Renal cortical epithelial cell (primary cell): Measurements from ENCODE around the gene CSGALNACT2. TPM values are rescaled to one million over a fixed set of nuclear protein-coding genes. Genes with fewer than 3 reads are reported as not detected.

Experiments used
- DNase-seq: peaks from one replicate; pipeline ENCODE4 v3.0.0-alpha.2; 2011; ENCODE audit warnings: low read depth
- total RNA-seq: library from RNA; depleted of rRNA; stranded (reverse); fragments of >200 nt; gene quantifications from 2 replicates; pipeline ENCODE4 v1.2.3, GENCODE V29; 2014

The CSGALNACT2 gene
- total RNA-seq, 1 donor from 2014 or later: 18.1 TPM

DNA sequence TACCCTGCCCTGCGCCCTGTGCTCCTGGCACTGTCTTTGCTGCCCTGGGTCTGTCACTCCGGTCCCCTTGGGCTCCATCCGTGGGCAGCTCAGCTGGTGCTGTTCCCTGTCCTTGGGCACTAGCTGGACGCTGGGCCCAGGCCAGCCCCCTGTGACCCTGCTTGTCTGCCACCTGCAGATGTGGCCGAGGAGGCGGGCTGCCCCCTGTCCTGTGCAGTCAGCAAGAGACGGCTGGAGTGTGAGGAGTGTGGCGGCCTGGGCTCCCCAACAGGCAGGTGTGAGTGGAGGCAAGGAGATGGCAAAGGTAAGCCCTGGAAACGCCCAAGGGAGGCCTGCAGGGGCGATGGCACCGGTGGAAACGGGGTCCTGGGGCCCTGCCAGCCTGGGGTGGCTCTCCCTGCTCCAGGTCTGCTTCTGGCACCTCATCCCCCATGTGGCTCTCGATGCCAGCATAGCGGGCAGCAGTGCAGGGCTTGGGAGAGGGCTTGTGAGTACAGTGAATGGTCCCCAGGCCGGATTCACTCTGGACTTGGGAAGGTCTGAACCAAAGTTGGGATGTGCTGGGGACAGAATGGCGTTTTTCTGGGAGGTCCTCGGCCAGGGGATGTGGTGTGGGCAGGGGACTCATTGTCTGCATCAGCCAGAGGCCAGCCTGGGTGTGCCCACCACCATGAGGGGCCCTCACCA lies 26.2 kb upstream of the CSGALNACT2 start:
- DNase-seq: no peak

DNA sequence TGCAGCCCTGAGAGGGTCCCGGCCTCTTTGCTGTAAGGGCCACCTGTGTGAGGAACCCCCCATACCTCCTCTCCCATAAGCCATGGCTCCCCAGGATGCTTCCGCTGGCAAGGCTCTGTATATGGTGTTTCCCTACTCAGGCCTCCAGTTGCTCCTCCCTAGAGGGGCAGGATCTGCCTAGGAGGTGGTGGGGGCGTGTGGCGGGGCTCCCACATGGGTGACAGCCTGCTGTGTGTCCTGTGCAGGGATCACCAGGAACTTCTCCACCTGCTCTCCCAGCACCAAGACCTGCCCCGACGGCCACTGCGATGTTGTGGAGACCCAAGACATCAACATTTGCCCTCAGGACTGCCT lies 25.7 kb upstream of the CSGALNACT2 start:
- no peak for DNase-seq

DNA sequence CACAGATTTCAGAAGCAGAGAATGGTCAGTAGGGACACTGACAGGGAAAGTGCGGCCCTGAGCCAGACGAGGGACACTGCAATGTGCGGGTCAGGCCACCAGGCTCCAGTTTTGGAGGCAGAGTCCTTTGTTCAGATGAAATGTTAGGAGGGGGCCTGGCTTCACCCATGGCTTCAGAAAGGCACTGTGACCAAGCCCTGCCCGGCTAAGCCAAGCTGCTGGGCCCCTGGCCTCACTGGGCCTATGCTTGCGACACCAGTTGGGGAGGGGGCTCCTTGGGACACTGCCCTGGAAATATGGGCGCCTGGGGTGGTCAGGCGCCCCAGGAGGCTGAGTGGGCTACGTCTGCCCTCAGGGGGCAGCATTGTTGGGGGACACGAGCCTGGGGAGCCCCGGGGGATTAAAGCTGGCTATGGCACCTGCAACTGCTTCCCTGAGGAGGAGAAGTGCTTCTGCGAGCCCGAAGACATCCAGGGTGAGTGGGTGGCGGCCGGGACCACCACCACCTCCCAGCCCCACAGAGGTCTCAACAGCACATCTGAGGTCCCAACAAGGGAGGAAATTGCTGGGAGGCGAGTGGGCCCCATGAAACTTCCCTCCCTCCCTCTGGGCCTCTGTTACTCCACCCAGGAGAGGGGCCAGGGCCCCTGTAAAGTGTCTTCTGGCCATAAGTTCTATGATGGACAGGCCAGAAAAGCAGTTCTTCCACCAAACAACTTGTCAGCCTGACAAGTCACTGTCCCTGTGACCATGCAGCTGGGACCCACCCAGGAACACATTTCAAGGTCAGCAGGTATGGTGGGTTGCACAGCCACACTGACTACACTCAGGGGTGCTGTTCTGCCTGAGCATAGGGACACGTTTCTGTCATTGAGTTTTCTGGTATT lies 24.8 kb upstream of the CSGALNACT2 start:
- no peak for DNase-seq

DNA sequence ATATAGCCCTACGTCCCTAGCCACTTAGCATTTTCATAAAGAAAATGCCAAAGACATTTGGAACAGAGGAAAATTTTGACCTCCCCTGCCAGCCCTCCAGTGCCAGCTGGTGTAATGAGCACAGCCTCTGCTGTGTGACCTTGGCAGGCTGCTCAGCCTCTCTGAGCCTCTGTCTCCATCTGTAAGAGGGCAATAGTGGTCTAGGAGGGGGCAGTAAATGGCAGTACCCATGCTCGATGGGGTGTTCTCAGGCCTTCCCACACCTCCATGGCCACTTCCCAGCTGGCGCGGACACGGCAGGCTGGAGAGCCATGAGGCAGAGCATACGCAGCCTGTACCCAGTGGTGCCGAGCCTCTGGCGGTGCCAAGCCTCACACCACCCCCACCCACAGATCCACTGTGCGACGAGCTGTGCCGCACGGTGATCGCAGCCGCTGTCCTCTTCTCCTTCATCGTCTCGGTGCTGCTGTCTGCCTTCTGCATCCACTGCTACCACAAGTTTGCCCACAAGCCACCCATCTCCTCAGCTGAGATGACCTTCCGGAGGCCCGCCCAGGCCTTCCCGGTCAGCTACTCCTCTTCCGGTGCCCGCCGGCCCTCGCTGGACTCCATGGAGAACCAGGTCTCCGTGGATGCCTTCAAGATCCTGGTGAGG lies 24.0 kb upstream of the CSGALNACT2 start:
- DNase-seq: no peak

DNA sequence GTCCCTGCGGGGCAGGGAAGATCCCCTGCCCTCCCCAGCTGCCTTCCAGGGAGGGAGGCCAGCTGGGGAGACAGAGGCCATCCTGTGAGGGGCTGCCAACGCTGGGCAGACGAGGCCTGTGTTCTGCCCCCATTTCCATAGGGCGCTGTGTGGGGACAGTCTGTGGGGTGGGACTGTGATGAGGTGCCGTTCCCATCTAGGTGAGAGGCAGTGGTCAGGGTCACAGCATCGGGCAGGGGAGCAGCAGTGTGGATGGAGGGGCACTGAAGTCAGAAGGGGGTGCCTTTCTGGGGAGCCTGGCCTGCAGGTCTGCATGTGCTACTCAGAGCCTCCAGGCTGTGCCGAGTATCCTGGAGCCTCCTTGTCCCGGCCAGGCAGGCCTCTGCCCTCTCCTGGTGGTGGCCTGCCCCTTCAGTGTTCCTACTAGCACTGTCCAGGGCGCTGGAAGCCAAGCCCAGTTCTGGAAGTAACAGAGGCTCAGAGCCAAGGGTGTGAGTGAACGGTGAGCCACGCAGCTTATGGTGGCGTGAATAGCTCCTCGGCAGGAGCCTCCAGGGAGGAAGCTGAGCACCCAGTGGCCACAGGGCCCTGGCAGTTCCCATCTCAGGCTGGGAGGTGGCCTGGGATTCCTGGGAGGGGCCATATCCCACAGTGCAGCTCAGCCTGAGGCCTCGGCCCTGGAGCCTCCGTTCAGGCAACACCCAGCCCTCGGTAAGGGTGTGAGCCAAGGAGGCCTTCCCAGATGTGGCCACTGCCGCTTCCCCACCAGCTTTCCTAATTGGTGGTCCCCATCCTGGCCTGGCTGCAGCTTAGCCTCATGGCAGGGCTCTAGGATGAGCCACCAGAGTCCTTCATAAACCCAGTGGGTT lies 23.3 kb upstream of the CSGALNACT2 start:
- DNase-seq: no peak

DNA sequence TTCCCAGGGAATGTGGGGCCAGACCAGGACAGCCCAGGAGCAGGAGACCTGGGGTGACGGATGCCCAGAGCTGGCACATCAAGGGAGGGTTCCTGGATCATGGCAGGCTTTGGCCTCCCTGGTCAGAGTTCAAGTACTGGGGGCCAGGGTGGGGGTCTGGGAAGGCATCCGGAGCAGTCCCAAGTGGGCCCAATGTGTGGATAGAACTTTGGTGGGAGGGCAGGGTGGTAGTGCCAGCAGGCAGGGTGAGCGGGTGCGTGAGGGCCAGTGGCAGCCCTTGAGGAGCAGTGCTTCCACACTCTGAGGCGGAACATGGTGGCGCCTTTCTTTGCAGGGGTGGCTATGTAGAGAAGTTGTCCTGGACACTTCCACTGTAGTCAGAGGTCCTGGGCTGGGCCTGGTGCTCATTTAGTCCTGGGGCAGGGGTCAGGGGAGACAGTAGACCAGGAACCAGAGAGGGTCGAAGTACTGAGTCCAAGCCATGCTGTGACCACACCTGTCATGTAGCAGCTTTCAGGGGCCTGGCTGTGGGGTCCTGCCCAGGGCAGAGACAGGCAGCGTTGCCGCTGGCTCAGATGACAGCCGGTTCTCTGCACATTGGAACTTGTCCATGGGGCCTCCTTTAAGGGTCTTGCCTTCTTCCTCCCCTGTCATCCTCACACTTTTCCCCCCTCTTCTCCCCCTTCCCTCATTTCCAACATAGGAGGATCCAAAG lies 22.2 kb upstream of the CSGALNACT2 start:
- DNase-seq: no peak

DNA sequence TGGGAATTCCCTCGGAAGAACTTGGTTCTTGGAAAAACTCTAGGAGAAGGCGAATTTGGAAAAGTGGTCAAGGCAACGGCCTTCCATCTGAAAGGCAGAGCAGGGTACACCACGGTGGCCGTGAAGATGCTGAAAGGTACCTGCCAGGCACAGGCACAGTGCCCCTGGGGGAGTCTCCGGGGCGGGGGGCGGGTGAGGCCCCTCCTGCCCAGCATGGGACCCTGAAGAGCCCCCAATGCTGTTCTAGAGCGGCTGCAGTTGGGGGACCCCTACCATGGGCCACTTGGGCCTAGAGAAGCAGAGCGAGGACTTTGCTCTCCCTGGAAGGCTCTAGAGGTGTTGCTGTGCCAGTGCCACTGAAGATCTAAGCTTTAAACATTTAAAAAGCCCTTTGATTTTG lies 21.6 kb upstream of the CSGALNACT2 start:
- no peak for DNase-seq

DNA sequence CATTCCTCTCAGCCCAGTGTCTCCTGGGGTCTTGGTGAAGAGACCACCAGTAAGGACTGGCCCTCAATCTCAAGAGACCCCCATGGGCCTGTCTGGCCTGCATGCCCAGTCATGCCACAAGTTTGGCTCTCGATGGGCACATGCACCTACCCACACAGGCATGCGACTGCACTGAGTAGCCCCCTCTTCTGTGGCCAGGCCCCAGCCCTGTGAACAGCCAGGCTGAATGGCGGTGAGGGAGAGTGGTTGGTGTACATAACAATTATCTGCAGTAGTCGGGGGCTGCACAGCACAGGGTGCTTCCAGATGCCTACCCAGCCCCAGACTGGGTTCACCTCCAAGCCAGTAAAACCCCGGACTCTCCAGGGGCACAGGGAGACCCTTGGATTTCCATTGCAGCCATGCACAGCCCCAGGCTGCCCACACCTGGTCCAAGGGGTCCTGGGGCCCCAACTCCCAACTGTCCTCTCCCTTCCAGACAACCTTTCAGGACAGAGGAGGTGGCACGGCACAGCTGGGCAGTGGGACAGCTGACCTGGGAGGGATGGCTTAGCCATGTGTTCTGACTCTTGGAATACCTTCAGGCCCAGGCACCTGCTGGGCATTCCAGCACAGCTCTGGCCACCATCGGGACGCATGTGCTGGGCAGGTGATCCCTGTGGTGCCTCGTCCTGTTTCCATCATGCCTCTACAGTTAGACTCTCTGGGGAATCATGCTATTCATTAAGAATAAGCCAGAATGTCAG lies 21.0 kb upstream of the CSGALNACT2 start:
- DNase-seq: no peak

DNA sequence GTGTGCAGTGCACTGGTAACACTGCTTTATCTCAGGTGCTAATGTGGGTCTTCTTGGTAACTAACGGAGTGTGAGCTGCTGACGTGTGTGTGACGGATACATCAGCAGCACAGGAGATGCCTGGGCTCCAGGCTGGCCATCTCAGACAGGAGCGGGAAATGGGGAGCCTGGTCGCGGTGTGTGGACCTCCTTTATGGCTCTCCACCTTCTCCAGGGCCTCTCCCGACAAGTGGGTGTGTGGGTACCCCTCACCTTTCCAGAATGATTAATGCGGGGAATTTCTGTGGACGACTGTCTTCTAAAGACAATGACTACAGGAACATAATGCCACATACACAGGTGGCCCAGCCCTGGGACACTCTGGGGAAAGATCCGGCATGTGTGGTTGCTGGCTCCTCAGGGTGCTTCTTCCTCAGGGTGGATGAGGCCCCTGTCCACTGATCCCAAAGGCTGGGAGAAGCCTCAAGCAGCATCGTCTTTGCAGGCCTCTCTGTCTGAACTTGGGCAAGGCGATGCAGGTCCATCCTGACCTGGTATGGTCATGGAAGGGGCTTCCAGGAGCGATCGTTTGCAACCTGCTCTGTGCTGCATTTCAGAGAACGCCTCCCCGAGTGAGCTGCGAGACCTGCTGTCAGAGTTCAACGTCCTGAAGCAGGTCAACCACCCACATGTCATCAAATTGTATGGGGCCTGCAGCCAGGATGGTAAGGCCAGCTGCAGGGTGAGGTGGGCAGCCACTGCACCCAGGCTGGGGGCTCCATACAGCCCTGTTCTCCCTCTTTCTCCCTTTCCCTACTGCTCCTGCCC lies 20.3 kb upstream of the CSGALNACT2 start:
- no peak for DNase-seq

DNA sequence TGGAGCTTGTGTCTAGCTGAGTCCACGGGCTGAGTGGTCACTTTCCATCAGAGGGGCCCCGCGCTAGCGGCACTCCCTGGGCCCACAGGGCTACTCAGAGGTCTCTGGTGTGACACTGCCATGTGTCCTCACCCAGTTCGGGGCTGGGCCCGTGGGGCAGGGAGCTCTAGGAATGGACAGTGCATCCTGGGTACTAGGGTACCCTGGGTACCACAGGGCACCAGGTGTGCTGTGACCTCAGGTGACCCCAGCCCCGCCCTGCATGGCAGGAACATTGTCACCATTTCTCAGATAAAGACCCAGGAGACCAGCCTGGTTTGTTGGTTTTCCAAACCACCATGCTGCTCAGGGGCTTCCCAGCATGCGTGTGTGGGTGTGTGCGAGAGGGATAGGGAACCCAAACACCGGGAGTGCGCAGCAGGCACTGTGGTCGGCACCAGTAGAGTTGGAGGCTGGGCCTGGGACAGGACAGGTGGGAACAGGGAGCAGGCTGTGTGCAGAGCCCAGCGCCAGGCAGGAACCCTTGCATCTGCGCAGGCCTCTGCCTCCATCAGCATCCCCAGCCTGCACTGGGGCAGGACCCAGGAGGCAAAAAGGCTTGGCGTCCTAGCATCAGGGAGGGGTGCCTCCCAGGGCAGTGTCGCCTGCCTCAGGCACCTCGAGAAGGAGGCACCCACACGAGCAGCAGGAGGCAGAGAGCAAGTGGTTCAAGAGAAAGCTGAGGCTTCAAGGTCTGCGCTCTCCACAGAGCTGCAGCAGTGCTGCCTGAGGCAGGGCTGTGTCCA lies 19.4 kb upstream of the CSGALNACT2 start:
- no peak for DNase-seq

DNA sequence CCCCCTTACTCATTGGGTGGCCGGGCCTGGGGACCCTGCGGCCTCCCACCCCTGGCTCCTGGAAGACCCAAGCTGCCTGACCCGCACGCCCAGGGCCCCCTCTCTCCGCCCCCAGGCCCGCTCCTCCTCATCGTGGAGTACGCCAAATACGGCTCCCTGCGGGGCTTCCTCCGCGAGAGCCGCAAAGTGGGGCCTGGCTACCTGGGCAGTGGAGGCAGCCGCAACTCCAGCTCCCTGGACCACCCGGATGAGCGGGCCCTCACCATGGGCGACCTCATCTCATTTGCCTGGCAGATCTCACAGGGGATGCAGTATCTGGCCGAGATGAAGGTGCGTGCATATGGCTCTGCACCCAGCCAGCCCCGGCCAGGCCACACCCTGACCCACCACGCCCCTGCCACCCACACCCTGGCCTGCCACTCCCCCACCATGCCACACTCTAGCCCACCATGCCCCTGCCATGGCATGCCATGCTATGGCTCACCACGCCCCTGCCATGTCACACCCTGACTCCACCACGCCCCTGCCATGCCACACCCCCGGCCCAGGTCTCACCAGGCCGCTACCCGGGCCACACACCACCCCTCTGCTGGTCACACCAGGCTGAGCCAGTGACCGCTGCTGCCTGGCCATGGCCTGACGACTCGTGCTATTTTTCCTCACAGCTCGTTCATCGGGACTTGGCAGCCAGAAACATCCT lies 18.7 kb upstream of the CSGALNACT2 start:
- no peak for DNase-seq

DNA sequence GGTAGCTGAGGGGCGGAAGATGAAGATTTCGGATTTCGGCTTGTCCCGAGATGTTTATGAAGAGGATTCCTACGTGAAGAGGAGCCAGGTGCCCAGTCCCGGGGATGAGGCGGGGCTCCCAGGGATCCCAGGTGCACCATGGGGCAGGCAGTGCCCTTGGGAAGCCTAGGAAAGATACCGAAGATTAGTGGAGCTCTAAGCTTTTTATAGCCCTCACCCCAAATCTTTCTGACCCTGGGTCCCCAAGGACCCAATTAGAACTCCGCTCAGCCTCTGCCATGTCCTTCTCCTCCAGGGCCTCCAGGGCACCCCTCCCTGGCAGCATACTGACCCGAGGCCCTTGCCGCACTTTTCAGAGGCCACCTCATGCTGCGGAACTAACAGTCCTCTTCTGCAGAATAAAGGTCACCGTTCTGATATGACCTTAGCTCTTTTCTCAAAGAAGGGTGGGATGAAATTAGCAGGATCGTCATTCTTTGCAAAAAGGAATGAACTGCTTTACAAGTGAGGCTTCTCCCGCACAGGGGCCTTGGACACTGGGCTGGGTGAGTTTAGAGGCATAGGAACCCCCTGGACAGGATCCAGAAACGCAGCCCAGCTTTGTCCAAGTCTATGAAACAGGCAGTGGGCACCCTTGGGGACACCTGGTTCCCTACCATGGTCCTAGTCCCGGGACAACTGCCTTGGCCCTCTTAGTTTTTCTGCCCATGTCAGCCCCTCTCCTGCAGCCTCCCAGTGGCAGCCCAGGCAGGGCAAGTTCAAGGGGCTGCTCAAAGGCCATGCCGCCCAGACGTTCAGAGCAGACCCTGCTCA lies 17.9 kb upstream of the CSGALNACT2 start:
- DNase-seq: no peak

DNA sequence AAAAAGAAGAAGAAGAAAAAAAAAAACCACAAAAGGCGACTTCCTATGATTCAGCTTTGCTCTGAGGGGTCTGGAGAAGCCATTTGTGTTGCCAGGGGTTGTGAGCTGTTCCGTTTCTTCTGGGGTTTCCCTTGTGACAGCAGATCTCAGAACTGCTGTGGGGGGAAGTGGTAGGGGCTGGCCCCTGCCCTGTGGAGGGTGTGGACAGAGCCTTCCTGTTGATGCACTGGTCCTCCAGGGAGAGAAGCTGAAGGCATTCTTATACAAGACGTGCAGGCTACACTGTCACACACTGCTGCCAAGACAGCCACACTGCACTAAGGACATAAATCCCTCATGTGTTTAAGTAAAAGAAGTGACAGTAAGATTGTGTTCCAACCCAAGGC lies 17.3 kb upstream of the CSGALNACT2 start:
- no peak for DNase-seq

DNA sequence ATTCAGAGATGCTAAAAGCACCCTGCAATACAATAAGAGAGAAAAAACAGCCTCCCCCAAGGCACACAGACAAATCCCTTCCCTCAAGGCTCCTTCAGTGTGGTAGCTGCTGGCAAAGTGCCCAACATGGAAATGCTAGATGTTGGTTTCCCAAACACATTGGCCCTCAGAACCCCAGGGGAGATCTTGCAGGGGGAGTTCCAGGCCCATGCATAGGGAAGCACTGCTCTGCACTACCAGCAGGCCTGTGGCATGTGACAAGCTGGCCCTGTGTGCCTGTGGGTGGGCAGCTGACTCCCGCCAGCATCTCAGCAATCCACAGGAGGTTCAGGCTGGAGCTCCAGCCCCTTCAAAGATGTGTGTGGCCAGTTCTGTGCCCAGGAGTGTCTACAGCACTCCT lies 16.8 kb upstream of the CSGALNACT2 start:
- no peak for DNase-seq

DNA sequence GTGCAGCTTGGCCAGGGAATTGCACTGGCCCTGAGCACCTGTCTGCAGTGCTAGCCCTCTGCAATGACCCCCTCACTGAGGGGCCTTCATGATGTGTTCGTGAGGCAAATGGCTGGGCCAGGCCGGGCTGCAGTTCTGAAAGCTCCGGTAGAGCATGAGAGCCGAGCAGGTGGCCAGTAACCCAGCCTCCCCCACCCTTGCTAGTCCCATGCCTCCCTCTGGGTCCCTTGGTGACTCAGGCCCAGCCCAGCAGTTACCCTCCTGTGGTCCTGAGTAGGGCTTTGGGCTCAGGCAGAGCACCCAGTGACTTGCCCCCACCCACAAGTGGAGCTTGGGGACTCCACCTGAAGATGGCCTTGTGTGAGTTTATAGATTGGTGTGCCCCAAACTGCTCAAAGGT lies 16.1 kb upstream of the CSGALNACT2 start:
- DNase-seq: no peak

DNA sequence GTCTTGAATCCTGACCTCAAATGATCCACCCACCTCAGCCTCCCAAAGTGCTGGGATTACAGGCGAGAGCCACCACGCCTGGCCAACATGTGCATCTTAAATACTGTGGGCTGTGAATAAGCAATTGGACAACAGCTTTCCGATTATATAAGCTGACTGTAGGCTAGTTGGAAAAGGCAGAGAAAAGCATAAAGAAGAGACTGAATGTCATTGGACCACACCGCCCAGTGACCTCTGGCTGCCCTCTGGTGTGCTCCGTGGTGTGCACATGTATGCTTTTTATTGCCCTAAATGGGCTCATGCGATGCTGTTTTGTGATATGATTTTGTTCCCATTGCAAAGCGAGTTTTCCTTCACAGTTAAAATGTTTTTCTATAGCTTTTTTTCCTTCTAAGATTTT lies 15.4 kb upstream of the CSGALNACT2 start:
- DNase-seq: no peak

DNA sequence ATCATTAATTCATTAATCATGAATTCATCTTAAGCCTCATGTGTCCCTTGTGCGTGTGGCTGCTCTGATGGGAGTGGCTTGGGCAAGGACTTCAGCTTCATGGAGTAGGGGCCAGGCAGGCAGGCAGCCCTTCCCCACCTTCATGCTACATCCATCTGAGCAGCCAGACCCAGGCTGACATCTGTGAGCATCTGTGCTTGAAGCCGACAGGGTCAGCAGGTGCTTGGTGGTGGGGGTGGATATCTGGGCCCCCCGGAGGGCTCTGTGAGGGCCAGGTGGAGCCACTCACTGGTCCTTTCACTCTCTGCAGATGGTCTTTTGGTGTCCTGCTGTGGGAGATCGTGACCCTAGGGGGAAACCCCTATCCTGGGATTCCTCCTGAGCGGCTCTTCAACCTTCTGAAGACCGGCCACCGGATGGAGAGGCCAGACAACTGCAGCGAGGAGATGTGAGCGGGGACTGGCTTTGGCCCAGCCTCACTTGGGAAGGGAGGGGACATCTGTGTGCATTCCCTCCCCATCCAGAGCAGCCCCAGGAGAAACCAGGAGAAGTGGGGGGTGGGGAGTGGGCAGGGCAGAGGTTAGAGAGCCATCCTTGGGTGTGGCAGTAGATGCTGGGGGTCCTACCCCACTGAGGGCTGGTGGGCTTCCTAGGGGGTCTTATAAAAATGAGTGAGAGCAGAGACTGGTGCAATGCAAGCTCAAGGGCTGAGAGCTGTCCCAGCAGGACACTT lies 14.7 kb upstream of the CSGALNACT2 start:
- no peak for DNase-seq
